ENCODE measurements around the gene MED12L. TPM values are rescaled to one million over a fixed set of nuclear protein-coding genes. Genes with fewer than 3 reads are reported as not detected.
A peak's percentile ranks its signal among the peaks of the same experiment; 100 is the strongest.
"Not testable (repeated sequence)": the region's sequence is repeated elsewhere in the genome, so short reads cannot be mapped to it uniquely, and the experiment has no call there.

Gene MED12L, protein sequence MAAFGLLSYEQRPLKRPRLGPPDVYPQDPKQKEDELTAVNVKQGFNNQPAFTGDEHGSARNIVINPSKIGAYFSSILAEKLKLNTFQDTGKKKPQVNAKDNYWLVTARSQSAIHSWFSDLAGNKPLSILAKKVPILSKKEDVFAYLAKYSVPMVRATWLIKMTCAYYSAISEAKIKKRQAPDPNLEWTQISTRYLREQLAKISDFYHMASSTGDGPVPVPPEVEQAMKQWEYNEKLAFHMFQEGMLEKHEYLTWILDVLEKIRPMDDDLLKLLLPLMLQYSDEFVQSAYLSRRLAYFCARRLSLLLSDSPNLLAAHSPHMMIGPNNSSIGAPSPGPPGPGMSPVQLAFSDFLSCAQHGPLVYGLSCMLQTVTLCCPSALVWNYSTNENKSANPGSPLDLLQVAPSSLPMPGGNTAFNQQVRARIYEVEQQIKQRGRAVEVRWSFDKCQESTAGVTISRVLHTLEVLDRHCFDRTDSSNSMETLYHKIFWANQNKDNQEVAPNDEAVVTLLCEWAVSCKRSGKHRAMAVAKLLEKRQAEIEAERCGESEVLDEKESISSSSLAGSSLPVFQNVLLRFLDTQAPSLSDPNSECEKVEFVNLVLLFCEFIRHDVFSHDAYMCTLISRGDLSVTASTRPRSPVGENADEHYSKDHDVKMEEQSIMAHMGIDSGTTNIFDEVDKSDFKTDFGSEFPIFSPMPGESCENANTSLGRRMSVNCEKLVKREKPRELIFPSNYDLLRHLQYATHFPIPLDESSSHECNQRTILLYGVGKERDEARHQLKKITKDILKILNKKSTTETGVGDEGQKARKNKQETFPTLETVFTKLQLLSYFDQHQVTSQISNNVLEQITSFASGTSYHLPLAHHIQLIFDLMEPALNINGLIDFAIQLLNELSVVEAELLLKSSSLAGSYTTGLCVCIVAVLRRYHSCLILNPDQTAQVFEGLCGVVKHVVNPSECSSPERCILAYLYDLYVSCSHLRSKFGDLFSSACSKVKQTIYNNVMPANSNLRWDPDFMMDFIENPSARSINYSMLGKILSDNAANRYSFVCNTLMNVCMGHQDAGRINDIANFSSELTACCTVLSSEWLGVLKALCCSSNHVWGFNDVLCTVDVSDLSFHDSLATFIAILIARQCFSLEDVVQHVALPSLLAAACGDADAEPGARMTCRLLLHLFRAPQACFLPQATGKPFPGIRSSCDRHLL (N-terminal part only)
- total RNA-seq, result 3.9 TPM

DNA sequence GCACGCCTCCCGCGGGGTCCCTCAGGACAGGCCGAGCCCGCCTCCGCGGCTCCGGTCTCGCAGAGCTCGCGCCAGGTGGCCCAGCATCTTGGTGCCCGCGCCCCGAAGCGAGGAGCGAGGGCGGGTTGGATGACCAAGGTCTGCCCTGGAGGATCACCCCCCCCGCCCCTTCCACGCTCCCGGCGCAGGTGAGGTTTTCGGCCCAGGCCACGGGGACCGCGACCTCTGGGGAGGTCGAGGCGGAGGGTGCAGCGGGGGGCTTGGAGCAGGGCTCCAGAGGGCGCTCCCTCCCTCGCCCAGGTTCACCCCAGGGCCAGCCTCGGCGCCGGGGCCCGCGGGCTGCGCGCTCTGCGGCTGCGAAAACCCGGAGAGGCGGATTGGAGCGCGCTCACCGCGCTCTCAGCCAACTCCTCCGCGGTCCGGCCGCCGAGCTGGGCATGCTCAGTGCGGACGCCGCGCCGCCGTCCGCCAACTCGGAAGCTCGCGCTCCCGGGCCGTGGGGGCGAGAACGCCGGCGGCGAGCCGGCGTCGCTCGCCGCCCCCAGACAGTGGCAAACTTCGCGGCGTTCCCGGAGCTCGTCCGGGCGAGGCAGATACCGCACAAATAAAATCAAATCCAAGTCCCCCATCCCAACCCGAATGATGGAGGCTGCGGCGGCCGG is at the start of gene MED12L:
MED12L (plus strand) TSS at position 438 of the 662 bp plus-strand sequence. CDS start 1,263 bp downstream, outside the sequence.
- DNase-seq (ENCODE audit: low spot score), result peak; percentile 72

DNA sequence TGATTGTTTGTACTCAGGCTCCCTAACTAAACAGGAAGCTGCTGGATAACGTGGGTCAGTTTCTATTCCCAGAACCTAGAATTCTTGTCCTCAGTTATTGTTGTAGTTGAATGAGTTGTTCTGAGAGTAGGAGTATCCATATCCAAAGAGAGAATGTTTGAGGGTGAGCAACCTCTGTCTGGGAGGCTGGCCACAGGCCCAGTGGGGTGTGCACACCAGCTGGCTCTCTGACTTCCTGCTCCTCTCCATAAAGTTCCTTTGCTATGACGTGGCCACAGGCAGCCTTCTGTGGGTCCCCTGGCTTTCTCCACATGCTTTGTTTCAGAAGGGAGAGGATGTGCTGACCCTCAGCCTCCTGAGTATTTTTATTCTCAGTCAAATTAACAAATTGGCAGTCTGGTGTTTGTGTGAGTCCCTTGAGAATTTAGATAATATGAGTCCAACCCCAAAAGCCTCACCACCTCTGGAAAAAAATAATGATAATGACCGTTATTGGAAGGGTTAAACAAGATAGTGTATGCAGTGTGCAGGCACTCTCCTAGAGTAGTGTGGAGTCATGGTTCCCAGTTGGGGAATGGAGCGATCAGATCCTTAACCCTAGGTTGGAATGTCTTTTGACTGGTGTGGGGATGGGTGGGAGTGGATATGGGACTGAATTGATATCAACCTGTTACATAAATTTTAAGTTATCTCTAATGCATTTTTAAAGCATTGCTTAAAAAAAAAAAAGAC is 47.6 kb upstream of the MED12L start:
- peak; percentile 44 for DNase-seq (ENCODE audit: low spot score)

DNA sequence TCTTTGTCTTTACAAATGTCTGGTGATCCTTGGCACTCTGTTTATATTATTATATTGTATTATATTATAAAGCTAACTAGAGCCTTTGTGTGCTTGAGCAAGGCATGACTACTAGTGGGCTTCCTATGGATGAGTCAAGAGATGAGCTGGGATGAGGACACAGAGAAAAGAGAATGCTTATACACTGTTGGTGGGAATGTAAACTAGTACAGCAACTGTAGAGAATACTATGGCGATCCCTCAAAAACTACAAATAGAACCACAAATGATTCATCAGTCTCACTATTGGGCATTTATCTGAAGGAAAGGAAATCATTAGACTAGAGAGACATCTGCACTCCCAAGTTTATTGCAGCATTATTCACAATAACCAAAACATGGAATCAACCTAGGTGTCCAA is 40.8 kb upstream of the MED12L start:
- DNase-seq (ENCODE audit: low spot score), result no peak

DNA sequence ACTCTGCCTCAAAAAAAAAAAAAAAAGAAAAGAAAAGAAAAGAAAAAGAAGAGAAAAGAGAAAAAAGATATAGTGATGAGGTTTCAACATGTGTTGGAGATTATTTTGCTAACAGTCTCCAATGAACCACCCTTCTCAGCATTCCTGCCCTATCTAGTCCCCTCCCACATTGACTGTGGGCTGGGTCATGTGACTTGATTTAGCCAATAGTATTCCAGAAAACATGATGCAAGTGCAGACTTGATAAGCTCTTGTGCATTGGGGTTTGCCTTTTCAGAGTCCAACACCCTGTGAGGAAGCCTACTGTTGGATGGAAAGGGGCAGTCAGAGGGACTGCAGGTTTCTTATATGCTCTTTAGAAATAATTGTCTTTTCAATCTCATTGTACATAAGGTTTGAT is 37.8 kb upstream of the MED12L start:
- DNase-seq (ENCODE audit: low spot score), result no peak

DNA sequence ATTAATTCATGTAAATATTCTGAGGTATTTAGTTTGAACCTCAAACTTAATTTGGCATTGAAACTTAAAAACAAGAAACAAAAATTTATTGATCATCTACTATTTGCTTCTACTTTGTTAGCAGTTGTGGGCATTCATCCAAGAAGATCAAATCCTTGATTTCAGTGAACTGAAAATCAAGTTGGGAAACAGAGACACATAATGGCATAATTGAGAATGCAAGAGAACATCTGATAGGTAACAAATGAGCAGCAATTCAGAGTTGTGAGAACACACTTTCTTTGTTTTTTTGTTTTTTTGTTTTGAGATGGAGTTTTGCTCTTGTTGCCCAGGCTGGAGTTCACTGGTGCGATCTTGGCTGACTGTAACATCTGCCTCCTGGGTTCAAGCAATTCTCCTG is 33.9 kb upstream of the MED12L start:
- no peak for DNase-seq (ENCODE audit: low spot score)

DNA sequence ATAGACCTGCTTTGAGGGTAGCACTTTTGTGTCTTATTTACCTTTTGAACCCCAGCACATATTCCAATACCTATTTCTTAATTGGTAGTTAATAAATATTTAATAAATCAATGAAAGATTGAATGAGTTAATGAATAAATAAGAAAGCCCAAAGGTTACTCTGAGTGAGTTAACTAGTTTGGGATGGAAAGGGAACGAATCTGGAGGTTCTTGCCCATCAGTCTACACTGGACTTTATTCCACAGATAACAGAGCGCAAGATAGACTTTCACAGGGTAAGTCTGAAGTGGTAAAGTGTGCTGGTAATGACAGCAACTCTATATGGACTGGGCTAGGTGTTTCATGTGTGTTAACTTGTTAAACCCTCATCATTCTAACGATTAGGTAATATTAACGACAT is 33.1 kb upstream of the MED12L start:
- DNase-seq (ENCODE audit: low spot score), result no peak

DNA sequence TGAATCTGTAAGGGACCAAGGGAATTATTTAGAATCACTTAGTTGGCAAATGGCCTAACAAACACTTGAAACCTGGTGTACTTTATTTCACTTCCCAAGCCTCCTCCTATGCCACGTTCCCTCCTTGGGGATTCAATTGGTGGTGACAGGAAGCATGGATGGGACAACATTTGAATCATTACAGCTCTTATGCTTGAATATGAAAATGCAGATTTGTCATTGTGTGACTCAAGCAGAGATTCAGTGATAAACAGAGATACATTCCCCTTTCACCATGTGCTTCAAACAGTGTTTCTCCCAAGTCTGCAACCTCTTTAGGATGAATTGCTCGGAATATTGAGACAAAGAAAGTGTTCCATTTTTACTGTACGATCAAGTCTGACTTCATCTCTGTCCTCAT is 32.7 kb upstream of the MED12L start:
- no peak for DNase-seq (ENCODE audit: low spot score)

DNA sequence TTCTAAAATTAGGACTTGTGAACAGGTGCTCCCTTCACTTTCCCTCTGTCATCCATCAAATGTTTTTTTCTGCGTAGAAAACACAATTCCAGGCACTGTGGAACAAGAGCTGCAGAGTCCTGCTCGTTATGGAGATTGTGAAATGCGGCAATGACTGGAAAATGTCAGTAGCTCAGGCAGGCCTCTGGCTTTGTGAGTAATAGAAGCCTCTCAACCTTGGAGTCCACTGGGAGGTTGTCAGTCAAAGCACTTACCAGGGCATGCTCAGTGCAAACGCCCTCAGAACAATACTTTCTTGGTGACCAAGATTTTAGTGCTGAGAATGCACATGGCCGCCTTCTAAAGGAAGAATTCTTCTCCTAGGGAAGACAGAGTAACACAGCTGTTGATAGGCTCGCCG is 26.7 kb upstream of the MED12L start:
- no peak for DNase-seq (ENCODE audit: low spot score)

DNA sequence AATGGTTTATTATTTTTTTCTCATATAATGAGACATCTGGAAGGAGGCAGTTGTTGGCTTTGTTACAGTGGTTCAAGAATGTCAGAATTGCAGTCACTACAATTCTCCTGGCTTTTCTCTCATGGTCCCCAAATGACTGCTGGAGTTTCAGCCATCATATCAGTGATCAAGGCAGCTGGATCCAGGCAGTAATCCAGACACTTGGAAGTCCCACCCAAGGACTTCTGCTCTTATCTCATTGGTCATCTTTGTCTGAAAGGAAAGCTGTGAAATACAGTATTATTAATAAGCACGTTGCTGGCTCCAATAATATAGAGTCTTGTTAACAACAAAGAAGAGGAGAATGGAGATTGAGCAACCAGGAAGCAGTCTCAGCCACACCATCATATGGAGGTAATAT is 22.9 kb upstream of the MED12L start:
- no peak for DNase-seq (ENCODE audit: low spot score)

DNA sequence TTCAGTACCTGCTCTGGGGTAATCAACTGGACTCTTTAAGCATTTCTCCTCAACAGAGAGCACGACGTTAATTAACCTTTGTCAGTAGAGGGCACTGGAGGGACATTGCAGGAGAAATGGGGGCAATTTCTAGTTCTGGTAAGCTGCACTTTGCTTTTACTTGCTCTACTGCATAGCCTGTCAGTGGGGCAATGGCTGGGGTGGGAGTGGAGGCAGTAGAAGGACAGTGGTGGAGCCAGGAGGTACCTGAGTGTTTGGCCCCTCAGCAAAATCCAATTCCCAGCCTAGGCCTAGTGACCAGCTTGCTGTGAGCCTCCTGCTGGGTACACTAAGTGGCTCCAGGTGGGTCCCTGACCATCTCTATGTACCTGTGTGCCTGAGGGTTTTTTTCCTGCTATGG is 18.3 kb upstream of the MED12L start:
- DNase-seq (ENCODE audit: low spot score), result no peak

DNA sequence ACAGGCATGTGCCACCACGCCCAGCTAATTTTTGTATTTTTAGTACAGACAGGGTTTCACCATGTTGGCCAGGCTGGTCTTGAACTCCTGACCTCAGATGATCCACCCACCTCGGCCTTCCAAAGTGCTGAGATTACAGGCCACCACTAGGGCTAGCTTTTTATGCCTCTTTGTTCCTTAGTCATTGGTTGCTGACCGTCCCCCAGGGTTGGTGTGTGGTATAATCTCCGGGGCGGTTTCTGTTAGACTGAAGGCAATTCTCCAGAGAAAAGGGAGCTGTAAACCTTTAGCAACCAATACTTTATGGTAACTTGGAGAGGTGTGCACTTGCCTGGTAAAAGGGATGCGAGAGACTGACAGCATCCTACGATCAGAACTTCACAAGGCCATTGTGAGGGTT is 12.6 kb upstream of the MED12L start:
- not testable (repeated sequence) for DNase-seq (ENCODE audit: low spot score)

DNA sequence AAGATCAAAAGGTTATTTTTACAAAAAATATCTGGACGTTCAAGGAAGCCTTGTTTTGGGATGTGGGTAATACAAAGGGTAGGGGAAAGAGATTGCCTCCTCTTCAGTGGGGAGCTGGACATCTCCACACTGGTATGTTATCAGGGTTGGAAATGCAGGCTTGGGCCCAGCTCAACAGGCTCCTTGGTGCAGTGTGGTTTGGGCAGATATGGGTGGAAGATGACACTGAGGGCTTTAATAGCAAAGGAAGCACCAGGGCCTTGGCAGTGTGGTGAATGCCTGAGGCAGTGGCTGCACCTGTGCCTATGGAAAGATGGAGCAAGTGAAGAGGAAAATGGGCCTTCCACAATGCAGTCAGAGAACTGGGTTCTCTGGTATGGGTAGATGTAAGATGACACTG is 11.2 kb upstream of the MED12L start:
- DNase-seq (ENCODE audit: low spot score), result no peak

DNA sequence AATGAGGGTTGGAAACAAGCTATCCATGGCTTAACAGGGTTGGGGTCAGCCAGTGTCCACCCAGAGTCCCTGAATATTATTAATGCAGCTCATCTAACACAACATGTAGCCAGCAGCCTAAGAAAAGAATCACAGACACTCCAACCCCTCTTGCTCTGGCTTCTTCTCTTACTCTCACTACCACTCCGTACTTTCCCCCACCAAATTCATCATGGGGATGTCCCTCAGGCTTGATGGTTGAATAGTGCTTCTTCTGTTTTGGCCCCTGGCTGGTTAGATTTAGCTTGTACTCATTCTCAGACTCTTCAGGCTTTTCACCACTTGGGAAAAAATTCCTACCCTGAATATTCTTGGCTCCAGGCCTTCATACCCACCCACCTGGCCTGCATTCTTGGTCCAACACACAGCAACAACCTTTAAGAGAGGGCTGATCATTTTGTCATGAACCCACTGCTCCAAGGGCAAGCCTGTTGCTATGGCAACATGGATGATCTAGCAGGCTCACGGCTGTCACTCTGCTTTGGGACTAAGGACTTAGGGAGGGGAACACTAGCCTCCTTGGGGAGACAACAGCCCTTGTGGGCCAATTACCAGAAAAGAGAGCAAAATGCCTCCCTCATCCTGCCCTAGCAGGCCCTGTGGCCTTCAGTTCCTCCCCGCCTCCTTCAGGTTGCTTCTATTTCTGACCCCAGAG is 9.4 kb upstream of the MED12L start:
- DNase-seq (ENCODE audit: low spot score), result no peak

DNA sequence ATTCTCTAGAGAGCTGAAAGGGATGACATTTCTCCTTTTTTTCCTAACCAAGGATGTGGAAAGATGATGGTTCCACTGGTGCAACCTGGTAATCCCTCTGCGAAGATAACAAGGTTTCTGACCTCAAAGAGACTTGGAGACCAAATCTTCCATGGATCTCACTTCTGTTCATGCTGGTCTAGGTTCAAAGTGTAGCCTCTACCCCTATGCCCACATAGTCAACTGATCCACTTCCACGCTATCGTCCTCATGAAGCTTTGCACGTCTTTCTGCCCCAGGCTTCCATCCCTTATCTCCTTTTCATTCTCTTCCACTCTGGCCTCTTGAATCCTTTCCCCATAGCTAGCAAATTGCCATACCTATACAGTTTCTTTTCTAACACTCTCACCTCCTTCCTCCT is 8.8 kb upstream of the MED12L start:
- DNase-seq (ENCODE audit: low spot score), result no peak

DNA sequence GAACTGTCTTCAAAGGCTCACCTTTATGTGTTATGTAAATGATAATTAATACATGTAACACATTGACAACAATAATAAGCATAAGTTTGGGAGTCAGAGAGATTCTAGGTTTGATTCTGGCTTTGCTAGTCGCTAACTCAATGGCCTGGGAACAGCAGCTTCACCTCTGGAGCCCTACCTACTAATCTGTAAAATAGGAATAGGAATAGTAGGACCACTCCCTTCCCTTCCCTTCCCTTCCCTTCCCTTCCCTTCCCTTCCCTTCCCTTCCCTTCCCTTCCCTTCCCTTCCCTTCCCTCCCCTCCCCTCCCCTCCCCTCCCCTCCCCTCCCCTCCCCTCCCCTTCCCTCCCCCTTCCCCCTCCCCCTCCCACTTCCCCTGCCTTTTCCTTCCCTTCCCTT is 4.4 kb upstream of the MED12L start:
- DNase-seq (ENCODE audit: low spot score), result not testable (repeated sequence)

DNA sequence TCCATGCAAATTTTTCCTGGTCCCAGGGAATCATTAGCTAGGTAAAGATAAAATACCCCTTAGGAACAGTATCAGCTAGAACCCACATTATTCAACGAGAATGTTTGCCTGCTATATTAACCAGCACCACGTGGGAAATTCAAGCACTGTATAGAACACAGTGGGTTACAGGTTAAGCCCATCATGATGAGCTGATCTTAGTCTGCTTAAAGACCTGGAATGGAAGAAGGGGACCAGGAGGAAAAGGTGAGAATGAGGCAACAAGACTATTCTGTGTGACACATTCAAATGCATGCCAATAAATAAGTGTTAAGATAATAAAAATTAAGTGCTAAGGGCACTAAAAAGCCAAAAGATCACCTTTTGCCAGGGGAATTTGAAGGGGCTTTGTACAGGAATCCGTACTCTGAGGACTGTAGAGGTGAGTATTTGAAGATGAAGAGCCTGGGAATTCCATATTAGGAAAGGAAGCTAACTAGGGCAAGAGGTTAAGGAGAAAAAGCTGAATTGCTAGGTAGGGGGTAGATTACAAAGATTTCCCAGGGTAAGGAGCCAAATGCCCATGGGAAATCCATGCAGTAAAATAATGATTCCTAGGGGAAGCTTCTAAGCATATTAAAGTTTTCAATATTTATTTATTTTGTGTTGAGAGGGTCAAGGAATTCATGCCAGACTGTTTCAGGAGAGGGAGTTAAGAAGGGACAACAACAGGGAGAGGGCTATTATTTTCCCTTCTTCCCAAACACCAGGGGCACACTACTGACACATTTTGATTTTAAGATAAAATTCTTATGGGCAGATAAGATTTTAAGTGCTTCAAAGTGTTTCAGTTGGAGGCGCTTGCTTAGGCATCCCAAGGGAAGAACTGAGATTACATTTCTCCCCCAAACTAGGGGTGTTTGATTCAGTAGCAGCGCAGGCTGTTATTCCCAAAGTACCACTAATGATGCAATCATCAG is 2.3 kb upstream of the MED12L start:
- no peak for DNase-seq (ENCODE audit: low spot score)

DNA sequence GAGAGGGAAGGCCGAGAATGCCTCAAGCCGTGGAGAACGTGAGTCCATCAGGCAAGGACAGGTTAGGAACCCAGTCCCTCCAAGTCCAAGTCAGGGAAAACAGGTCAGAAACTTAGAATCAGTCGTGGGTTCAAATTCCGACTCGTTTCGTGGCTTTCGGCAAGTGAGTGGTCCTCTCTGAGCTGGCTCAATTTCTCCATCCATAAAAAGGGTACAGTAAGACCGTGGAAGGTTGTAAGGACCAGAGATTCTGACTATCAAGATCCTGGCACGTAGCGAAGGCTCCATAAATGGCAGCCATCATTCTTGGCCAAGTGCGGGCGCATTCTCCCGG is 604 bp upstream of the MED12L start:
- no peak for DNase-seq (ENCODE audit: low spot score)

DNA sequence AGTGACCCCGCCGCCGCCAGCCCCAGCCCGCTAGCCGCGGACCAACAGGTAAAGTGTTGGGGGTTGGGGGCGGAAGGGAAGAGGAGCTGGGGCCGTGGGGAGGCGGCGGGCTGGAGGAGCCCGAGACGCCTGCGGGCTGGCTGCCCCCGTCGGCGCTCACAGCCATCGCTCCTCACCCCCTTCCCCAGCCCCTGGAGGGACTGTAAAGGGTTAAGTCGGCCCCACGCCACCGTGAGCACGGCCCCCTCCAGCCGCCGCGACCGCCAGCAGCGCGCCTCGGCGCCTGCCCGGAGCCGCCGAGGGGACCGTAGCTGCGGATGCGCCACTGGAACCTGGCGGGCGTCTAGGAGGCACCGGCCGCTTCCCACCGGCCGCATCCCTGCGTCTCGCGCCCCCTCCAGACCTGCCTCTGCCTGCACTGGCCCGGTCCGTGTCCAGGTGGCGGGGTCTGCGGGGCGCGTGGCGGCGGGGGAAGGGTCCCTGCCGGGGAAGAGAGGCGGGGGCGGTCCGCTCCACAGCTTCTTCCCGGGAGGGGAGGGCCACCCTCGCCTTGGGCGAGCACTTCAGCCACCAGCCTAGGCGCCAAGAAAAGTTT is 522 bp downstream of the MED12L start:
- DNase-seq (ENCODE audit: low spot score), result no peak
